NB4 (cell line): Measurements from ENCODE around the gene UNC13B.

ENCODE experiments used
- POLR2A ChIP-seq: IDR thresholded peaks from 2 replicates; pipeline ENCODE4 v1.6.1; 2011; ENCODE audit warnings: mild to moderate bottlenecking; ENCODE audit not compliant: insufficient read length; ENCODE audit errors: extremely low read depth
- TF ChIP-seq, protein P1 (sequence below): IDR thresholded peaks from one replicate; pipeline ENCODE4 v1.5.1; 2012; ENCODE audit warnings: low read depth, low read length
- TF ChIP-seq, protein P2 (sequence below): IDR thresholded peaks from 2 replicates; pipeline ENCODE4 v1.6.1; 2011; ENCODE audit warnings: low read depth, low read length

DNA sequence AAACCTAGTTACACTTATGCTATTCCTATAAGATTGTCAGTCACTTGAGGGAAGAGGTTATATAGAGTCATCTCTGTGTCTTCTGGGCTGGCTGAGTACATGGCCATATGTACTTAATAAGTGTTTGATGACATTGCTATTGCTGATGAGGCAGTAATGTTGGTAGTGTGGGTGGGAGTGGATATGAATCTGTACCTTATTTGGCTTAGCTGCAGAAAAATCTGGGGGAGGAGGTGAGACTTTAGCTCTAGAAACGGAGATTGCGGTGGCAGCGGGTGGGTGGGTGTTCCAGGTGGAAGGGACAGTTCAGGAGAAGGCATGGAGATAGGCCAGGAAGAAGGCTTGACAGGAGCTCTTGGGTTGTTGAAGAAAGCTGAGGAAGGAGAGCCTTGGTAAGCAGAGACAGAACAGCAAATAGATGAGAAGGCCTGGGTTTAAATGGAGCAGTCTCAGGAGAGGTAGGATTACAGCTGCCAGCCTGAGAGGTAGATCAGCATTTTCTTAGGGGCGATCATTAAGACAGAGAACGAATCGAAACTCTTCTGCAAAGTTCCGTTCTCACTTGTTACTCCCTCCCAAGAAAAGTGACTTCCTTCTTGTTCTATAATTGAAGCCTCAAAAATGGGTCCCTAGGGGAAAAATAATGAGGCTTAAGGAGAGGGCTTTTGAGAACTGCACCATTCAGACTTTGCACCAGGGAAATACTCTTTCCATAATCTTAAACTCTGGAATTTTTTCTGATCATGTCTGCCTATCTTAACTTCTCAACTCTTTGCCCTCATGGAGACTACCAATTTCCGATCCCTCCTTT is 160.5 kb downstream of the UNC13B start:
- TF ChIP-seq POLR2A: no peak
- TF ChIP-seq, protein P1, sequence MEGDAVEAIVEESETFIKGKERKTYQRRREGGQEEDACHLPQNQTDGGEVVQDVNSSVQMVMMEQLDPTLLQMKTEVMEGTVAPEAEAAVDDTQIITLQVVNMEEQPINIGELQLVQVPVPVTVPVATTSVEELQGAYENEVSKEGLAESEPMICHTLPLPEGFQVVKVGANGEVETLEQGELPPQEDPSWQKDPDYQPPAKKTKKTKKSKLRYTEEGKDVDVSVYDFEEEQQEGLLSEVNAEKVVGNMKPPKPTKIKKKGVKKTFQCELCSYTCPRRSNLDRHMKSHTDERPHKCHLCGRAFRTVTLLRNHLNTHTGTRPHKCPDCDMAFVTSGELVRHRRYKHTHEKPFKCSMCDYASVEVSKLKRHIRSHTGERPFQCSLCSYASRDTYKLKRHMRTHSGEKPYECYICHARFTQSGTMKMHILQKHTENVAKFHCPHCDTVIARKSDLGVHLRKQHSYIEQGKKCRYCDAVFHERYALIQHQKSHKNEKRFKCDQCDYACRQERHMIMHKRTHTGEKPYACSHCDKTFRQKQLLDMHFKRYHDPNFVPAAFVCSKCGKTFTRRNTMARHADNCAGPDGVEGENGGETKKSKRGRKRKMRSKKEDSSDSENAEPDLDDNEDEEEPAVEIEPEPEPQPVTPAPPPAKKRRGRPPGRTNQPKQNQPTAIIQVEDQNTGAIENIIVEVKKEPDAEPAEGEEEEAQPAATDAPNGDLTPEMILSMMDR: no peak
- TF ChIP-seq, protein P2, sequence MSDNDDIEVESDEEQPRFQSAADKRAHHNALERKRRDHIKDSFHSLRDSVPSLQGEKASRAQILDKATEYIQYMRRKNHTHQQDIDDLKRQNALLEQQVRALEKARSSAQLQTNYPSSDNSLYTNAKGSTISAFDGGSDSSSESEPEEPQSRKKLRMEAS: no peak
